Hippocampal formation (tissue), 2 donors: ENCODE data around the gene HMX1.

ENCODE experiments used
- DNase-seq, 2 donors: peaks; one replicate each; lab custom pipeline; 2025; lab: John Stamatoyannopoulos, UW

Gene HMX1

DNA sequence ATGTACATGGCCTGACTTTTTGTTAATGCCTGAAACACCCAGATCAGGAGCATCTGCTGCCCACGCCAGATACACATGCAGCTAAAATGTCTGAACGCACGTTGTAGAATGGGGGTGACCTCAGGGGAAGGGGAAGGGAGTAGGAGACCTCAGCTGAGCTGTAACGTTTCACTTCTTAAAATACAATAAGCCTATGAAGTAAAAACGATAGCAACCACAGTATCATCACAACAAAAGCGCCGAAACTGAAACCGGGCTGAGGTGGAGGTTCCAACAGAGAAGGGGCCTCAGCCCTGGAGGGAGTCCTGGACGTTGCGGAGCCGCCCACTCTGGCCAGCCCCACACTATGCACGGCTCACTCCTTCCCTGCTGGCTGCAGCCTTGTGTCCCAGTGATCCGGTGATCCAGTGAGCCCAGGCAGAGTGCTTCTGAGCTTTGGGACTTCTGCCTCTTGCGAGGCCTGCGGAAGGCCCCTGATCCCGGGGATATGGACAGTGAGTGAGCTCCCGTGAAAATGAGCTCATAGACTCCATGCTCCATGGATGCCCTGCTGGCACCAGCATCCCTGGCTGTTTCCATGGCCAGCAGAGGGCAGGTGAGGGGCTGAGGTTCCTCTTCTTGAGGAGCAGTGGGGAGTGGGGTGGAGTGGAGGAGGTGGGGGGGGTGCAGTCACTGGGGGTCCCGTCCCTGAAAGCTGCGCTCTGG is 52.0 kb downstream of the HMX1 start:
- no peak for DNase-seq

GRCh38 chr4:8819019-8819418 is 52.6 kb downstream of the HMX1 start:
- DNase-seq = no peak

GRCh38 chr4:8818063-8818881 is 53.4 kb downstream of the HMX1 start:
- no peak for DNase-seq

DNA sequence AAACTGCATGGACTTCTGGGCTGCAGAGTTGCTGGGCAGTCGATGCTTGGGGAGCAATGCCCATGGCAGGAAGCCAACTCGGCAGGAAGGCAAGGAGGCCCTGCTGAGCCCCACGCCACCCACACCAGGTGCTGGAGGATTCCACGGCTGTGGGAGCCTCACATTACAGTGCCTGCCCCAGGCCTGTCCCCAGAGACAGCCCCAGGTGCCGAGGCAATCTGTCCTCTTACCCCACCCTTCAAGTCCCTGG is 53.9 kb downstream of the HMX1 start:
- no peak for DNase-seq

DNA sequence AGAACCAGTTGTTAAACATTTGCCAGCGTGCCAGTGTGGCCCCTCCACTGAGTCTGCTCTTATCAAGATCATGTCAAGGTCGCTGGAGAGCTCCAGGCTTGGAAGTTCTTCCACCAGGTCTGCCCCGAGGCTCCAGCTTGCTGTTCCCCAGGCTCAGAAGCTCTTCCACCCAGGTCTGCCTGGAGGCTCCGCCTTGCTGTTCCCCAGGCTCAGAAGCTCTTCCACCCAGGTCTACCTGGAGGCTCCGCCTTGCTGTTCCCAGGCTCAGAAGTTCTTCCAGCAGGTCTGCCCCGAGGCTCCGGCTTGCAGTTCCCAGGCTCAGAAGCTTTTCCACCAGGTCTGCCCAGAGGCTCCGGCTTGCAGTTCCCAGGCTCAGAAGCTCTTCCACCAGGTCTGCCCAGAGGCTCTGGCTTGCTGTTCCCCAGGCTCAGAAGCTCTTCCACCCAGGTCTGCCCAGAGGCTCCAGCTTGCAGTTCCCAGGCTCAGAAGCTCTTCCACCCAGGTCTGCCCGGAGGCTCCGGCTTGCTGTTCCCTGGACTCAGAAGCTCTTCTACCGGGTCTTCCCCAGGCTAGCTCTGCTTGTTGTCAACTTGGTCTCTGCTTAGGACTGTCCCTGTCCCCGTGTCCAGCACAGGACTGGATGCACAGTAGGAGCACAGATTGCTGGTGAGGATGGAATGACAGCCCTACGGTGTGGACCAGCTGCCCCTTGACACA is 54.4 kb downstream of the HMX1 start:
- no peak for DNase-seq
